ENCODE results near the gene RNASE4. TPM values are rescaled to one million over a fixed set of nuclear protein-coding genes. Genes with fewer than 3 reads are reported as not detected.

RNASE4 gene
- total and polyA plus RNA-seq, 2 experiments from 2014 or later = 7.2 to 9.1 TPM

DNA sequence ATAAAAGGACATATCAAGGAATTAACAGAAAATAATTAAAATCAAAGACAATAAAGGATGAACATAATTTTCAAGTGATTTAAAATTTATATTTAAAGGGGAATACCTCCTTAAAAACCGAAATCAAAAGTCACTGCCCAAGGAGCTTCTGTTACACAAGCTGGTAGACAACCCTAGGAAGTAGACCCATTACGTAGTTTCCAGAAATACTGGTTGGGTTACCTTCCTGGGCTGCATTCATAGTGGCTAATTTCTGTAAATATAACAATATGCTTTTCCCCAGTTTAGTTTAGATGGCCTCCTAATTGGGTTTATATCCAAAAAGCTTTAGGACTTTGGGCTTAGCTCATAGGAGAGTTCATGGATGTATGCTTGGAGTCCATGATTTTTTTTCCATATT lies 59.2 kb downstream of the RNASE4 start:
- no peak for DNase-seq (ENCODE audit: low read depth in 1 of 2, low spot score in 1 of 2)
- Histone ChIP-seq H3K4me3 (no peak overlapping the region), H3K9me3 (ENCODE audit: low read depth) (no peaks in the 10 kb centered on the region), H3K27ac (no peak overlapping the region), H3K4me1 (ENCODE audit: low read depth) (no peaks in the 10 kb centered on the region), H3K27me3 (no peaks in the 10 kb centered on the region), H3K36me3 (no peaks in the 10 kb centered on the region)
- TF ChIP-seq, protein P1, sequence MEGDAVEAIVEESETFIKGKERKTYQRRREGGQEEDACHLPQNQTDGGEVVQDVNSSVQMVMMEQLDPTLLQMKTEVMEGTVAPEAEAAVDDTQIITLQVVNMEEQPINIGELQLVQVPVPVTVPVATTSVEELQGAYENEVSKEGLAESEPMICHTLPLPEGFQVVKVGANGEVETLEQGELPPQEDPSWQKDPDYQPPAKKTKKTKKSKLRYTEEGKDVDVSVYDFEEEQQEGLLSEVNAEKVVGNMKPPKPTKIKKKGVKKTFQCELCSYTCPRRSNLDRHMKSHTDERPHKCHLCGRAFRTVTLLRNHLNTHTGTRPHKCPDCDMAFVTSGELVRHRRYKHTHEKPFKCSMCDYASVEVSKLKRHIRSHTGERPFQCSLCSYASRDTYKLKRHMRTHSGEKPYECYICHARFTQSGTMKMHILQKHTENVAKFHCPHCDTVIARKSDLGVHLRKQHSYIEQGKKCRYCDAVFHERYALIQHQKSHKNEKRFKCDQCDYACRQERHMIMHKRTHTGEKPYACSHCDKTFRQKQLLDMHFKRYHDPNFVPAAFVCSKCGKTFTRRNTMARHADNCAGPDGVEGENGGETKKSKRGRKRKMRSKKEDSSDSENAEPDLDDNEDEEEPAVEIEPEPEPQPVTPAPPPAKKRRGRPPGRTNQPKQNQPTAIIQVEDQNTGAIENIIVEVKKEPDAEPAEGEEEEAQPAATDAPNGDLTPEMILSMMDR (IDR thresholded peaks at IDR 0.05; ENCODE audit: low read depth, low read length) = no peak

DNA sequence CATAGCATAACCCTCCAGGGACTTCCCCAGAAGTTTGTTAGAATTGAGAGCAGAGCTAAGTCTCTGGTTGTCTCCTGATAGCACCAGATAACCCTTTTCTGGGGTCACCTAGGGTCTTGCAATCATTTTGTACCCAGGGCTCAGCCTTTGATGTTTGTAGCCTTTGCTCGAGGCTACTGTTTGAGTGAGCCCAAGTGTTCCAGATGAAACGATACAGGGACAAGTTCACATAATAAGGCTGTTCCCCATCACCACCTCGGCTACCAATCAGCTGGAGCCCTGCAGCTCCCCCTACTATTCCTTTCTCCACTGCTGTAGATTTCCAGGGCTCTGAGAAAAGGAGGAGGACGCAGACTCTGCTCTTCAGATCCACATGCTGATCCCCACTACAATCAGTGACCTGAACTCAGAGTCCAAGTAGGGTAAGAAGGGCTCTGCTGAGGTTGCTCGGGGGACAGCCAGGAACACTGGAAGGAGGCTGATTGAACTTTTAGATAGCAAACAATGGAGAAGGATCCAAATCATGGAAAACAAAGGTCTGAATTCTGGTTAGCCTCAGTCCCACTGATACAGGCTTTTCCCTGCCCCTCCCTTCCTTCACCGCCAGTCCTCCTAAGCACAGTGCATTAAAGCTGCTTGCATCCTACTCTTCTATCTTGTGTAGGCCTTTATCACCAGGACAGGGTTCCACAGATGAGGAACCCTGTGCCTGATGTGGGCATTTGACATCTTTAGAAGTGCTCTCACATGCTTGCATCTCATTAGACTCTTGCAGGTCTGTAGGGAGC lies 61.4 kb downstream of the RNASE4 start, which contains the start of gene EDDM3A:
TSS of gene EDDM3A (plus strand) at position 317 of the 788 bp plus-strand sequence. CDS start 1,694 bp downstream, outside the sequence.
- H3K4me3 ChIP-seq = no peak within 1 kb of the TSS
- TF ChIP-seq, protein P1 (IDR thresholded peaks at IDR 0.05; ENCODE audit: low read depth, low read length) = no peak
- H3K27me3 ChIP-seq = no peaks in the 10 kb centered on the region
- H3K4me1 ChIP-seq (ENCODE audit: low read depth) = no peaks in the 10 kb centered on the region
- DNase-seq (ENCODE audit: low read depth in 1 of 2, low spot score in 1 of 2) = no peak
- no peaks in the 10 kb centered on the region for H3K36me3 ChIP-seq
- H3K9me3 ChIP-seq (ENCODE audit: low read depth) = no peaks in the 10 kb centered on the region
- no peak within 1 kb of the TSS for H3K27ac ChIP-seq

DNA sequence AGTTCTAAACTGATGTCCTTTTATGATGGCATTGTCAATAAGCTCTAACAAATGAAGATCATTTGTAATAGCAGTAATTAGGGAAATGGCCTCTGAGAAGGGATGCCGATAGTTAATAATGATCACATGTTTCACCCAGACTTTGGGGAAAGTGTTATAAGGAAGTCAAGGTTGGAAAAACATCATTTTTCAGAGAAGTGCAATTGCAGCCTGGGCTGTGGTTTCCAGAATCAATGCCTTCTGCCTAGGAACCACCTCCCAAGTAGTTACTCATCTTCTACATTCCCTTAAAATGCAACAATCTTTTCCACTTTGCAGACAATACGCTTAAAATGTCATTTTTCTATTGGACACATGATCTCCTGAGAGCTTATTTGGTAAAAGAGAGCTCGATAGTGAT lies 62.2 kb downstream of the RNASE4 start:
- Histone ChIP-seq H3K36me3 (no peaks in the 10 kb centered on the region), H3K27ac (no peak overlapping the region), H3K4me3 (no peak overlapping the region), H3K4me1 (ENCODE audit: low read depth) (no peaks in the 10 kb centered on the region), H3K27me3 (no peaks in the 10 kb centered on the region), H3K9me3 (ENCODE audit: low read depth) (no peaks in the 10 kb centered on the region)
- no peak for DNase-seq (ENCODE audit: low read depth in 1 of 2, low spot score in 1 of 2)
- TF ChIP-seq, protein P1 (IDR thresholded peaks at IDR 0.05; ENCODE audit: low read depth, low read length) = no peak

DNA sequence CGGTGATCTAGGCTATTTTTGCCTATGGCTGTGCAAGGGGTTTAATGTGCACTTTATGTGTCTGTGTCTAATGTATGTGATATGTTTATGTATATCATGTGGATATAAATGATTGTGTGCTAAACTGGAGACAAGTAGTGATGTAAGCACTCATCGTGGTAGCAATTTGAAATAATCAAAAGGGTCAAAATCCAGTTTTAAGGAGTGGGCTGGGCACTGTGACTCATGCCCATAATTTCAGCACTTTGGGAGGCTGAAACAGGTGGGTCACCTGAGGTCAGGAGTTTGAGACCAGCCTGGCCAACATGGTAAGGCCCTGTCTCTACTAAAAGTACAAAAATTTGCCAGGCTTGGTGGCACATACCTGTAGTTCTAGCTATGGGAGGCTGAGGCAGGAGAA lies 64.1 kb downstream of the RNASE4 start:
- Histone ChIP-seq H3K9me3 (ENCODE audit: low read depth) (no peaks in the 10 kb centered on the region), H3K4me3 (no peak overlapping the region), H3K27ac (no peak overlapping the region), H3K36me3 (no peaks in the 10 kb centered on the region), H3K27me3 (no peaks in the 10 kb centered on the region), H3K4me1 (ENCODE audit: low read depth) (no peaks in the 10 kb centered on the region)
- TF ChIP-seq, protein P1 (IDR thresholded peaks at IDR 0.05; ENCODE audit: low read depth, low read length) = no peak
- DNase-seq (ENCODE audit: low read depth in 1 of 2, low spot score in 1 of 2) = no peak

DNA sequence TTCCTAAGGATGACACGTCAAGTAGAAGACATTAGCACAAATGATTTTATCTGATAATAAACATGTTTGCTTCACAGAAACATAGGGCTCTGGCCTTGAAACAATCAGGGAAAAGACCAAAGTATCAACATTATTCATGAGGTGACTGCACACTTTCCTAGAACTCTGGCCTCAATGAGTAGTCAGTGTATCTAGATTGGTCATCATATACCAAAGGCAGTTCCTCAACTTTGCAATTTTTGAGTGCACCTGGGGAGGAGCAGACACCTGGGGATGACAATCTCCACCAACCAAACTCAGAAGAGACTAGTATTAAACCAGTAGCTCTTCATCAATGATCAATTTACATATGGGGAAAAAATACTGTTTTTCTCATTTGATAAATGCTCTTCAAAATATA lies 65.8 kb downstream of the RNASE4 start:
- TF ChIP-seq, protein P1 (IDR thresholded peaks at IDR 0.05; ENCODE audit: low read depth, low read length) = no peak
- Histone ChIP-seq H3K36me3 (no peaks in the 10 kb centered on the region), H3K4me1 (ENCODE audit: low read depth) (no peaks in the 10 kb centered on the region), H3K9me3 (ENCODE audit: low read depth) (no peaks in the 10 kb centered on the region), H3K27me3 (no peaks in the 10 kb centered on the region), H3K4me3 (no peak overlapping the region), H3K27ac (no peak overlapping the region)
- no peak for DNase-seq (ENCODE audit: low read depth in 1 of 2, low spot score in 1 of 2)

Other genes with a start within 250 kb of the RNASE4 start
- gene KLHL33, start 248.4 kb upstream of the RNASE4 start, total RNA-seq = 0.18 TPM in 1 of 2 replicates, not detected in the other
- gene KLHL33, start 248.4 kb upstream of the RNASE4 start, polyA plus RNA-seq = 0.04 TPM in 1 of 2 replicates, not detected in the other
- gene OSGEP, start 229.7 kb upstream of the RNASE4 start, total RNA-seq = 47.9 and 82.0 TPM in 2 replicates
- gene OSGEP, start 229.7 kb upstream of the RNASE4 start, polyA plus RNA-seq = 42.7 and 51.7 TPM in 2 replicates
- 111 and 358 TPM in 2 replicates for gene APEX1, start 229.3 kb upstream of the RNASE4 start, total RNA-seq
- 176 and 185 TPM in 2 replicates for gene APEX1, start 229.3 kb upstream of the RNASE4 start, polyA plus RNA-seq
- gene PIP4P1, start 223.1 kb upstream of the RNASE4 start, total RNA-seq = 17.6 and 23.1 TPM in 2 replicates
- gene PIP4P1, start 223.1 kb upstream of the RNASE4 start, polyA plus RNA-seq = 49.4 and 60.1 TPM in 2 replicates
- 15.6 and 20.7 TPM in 2 replicates for gene PNP, start 215.2 kb upstream of the RNASE4 start, total RNA-seq
- gene PNP, start 215.2 kb upstream of the RNASE4 start, polyA plus RNA-seq = 15.7 and 22.2 TPM in 2 replicates
- not detected in 2 replicates for gene RNASE10, start 179.0 kb upstream of the RNASE4 start, total RNA-seq
- gene RNASE10, start 179.0 kb upstream of the RNASE4 start, polyA plus RNA-seq = 0.81 and 0.99 TPM in 2 replicates
- gene RNASE9, start 123.5 kb upstream of the RNASE4 start, total RNA-seq = not detected in 2 replicates
- not detected in 2 replicates for gene RNASE9, start 123.5 kb upstream of the RNASE4 start, polyA plus RNA-seq
- not detected in 2 replicates for gene RNASE11, start 96.6 kb upstream of the RNASE4 start, total RNA-seq
- gene RNASE11, start 96.6 kb upstream of the RNASE4 start, polyA plus RNA-seq = not detected in 2 replicates
- not detected in 2 replicates for gene RNASE12, start 93.2 kb upstream of the RNASE4 start, total RNA-seq
- gene RNASE12, start 93.2 kb upstream of the RNASE4 start, polyA plus RNA-seq = not detected in 2 replicates
- gene OR6S1, start 42.9 kb upstream of the RNASE4 start, total RNA-seq = not detected in 2 replicates
- gene OR6S1, start 42.9 kb upstream of the RNASE4 start, polyA plus RNA-seq = not detected in 2 replicates
- gene ANG, start 4.2 kb downstream of the RNASE4 start, total RNA-seq = 0.83 and 3.8 TPM in 2 replicates
- 2.1 and 2.7 TPM in 2 replicates for gene ANG, start 4.2 kb downstream of the RNASE4 start, polyA plus RNA-seq
- gene EDDM3A, start 61.3 kb downstream of the RNASE4 start, total RNA-seq = not detected in 2 replicates
- 0.15 and 0.25 TPM in 2 replicates for gene EDDM3A, start 61.3 kb downstream of the RNASE4 start, polyA plus RNA-seq
- gene EDDM3B, start 83.8 kb downstream of the RNASE4 start, total RNA-seq = 1.8 TPM in 1 of 2 replicates, not detected in the other
- gene EDDM3B, start 83.8 kb downstream of the RNASE4 start, polyA plus RNA-seq = 0.26 and 5.2 TPM in 2 replicates
- not detected in 2 replicates for gene RNASE6, start 96.7 kb downstream of the RNASE4 start, total RNA-seq
- 0.60 TPM in 1 of 2 replicates, not detected in the other for gene RNASE6, start 96.7 kb downstream of the RNASE4 start, polyA plus RNA-seq
- 1.3 and 3.6 TPM in 2 replicates for gene RNASE1, start 118.3 kb downstream of the RNASE4 start, total RNA-seq
- gene RNASE1, start 118.3 kb downstream of the RNASE4 start, polyA plus RNA-seq = 2.5 and 5.7 TPM in 2 replicates
- gene RNASE3, start 206.8 kb downstream of the RNASE4 start, total RNA-seq = not detected in 2 replicates
- gene RNASE3, start 206.8 kb downstream of the RNASE4 start, polyA plus RNA-seq = not detected in 2 replicates

Data from cardiac muscle cell (in vitro differentiated cells and primary cell).